Stomach (tissue), 9 donors: Measurements from ENCODE around the gene PCBP2. TPM values are rescaled to one million over a fixed set of nuclear protein-coding genes. Genes with fewer than 3 reads are reported as not detected.

Experiments
- DNase-seq, 2 donors: peaks; one replicate each; pipeline versions ENCODE4 v3.0.0 to v3.0.0-alpha.2; 2013 to 2019
- H3K27ac ChIP-seq, 5 donors: fragments of 200-600 bp in 4 of 5; sonication (generic) in 4 of 5; one replicate each; pipeline ENCODE4 v1.5.1; 2013 to 2019; ENCODE audit warnings: mild to moderate bottlenecking in 1 of 5, moderate library complexity in 1 of 5
- H3K27me3 ChIP-seq, 3 donors: fragments of 200-600 bp; sonication (generic); one replicate each; pipeline ENCODE4 v1.5.1; 2017 to 2019; ENCODE audit warnings: mixed run types in 1 of 3
- H3K36me3 ChIP-seq, 4 donors: fragments of 200-600 bp; sonication (generic); 1 replicate in 3 of 4; 2 replicates in 1 of 4; pipeline ENCODE4 v1.5.1; 2016 to 2019
- H3K4me1 ChIP-seq, 4 donors: fragments of 200-600 bp; sonication (generic); one replicate each; pipeline ENCODE4 v1.5.1; 2016 to 2019
- H3K4me3 ChIP-seq, 4 donors: fragments of 200-600 bp; sonication (generic) in 3 of 4; one replicate each; pipeline ENCODE4 v1.5.1; 2016 to 2019; ENCODE audit warnings: mild to moderate bottlenecking in 1 of 4
- H3K9me3 ChIP-seq, 4 donors: fragments of 200-600 bp; sonication (generic); one replicate each; pipeline ENCODE4 v1.5.1; 2016 to 2019
- CTCF ChIP-seq, 7 experiments: fragments of 450-650 bp in 4 of 7; fragments of 200-600 bp in 3 of 7; sonication (generic) in 3 of 7; IDR thresholded peaks; one replicate each; pipeline ENCODE4 v1.5.1; 2016 to 2019; ENCODE audit warnings: antibody characterized with exemption in 7 of 7, control low read depth in 2 of 7, mild to moderate bottlenecking in 1 of 7
- EP300 ChIP-seq: sonication (generic); formaldehyde crosslinking; IDR thresholded peaks from one replicate; pipeline ENCODE4 v1.6.1; 2017; ENCODE audit warnings: antibody characterized with exemption
- POLR2A ChIP-seq, 4 donors: fragments of 450-650 bp; IDR thresholded peaks; one replicate each; pipeline ENCODE4 v1.6.1; 2016; ENCODE audit warnings: antibody characterized with exemption in 4 of 4, control low read depth in 2 of 4, mild to moderate bottlenecking in 1 of 4, moderate library complexity in 1 of 4
- POLR2AphosphoS5 ChIP-seq, 3 donors: sonication (generic); formaldehyde crosslinking; IDR thresholded peaks; one replicate each; pipeline ENCODE4 v1.6.1; 2016; ENCODE audit warnings: antibody characterized with exemption in 3 of 3
- WGBS, 5 donors: extraction: QIAGEN DNeasy Blood & Tissue Kit in 3 of 5; methylation state at CpG; one replicate each; pipeline versions ENCODE4 v1.1.5 to v1.1.7; 2013 to 2018; 5-methylcytosine and 5-hydroxymethylcytosine counted together
- intact Hi-C: fragments of 100-400 bp; cut with DNase I; formaldehyde crosslinking; loops from one replicate; pipeline ENCODE4 v1.15.1; 2023; ENCODE audit warnings: low total_unique reads
- polyA plus RNA-seq, 3 donors: library from polyadenylated mRNA; stranded (reverse); fragments of 200-250 nt; gene quantifications; one replicate each; pipeline ENCODE4 v1.2.3, GENCODE V29; 2013
- total RNA-seq, 5 donors: library from RNA; depleted of rRNA; stranded (reverse); fragments of >200 nt; gene quantifications; one replicate each; pipeline versions ENCODE4 v1.1.0 to v1.2.3, GENCODE V29; 2014 to 2016
- donor health status: healthy with polysubstance abuse.
- donor health status: Bipolar disorder and iron deficiency.
- donor health status: healthy.

The PCBP2 gene
- total and polyA plus RNA-seq, 8 donors: 109 to 714 (median 458) TPM

GRCh38 chr12:53481939-53482586 is 30.2 kb downstream of the PCBP2 start:
- WGBS, 5 donors: 75 to 82% (median 78%) methylated on average over 8 to 9 of the region's 9 CpGs
- H3K36me3 ChIP-seq: peaks cover 59 to 100% (median 100%) of the 10 kb centered on the region in 4 donors
- H3K27me3 ChIP-seq: no peaks in the 10 kb centered on the region
- H3K27ac ChIP-seq: peak overlapping the region in 4 of 5 donors; percentile 3 to 54 (median 32)
- no peak for TF ChIP-seq EP300
- TF ChIP-seq POLR2AphosphoS5 (IDR thresholded peaks at IDR 0.05): no peak
- no peak for TF ChIP-seq POLR2A (IDR thresholded peaks at IDR 0.05)
- no peak for TF ChIP-seq CTCF (IDR thresholded peaks at IDR 0.05)
- intact Hi-C loops: no loop called here
- no peak overlapping the region for H3K4me3 ChIP-seq
- no peaks in the 10 kb centered on the region for H3K9me3 ChIP-seq
- H3K4me1 ChIP-seq: peaks cover 0 to 59% (median 36%) of the 10 kb centered on the region in 4 donors
- no peak for DNase-seq

GRCh38 chr12:53482626-53483168 is 30.8 kb downstream of the PCBP2 start:
- DNase-seq: peak in 1 of 2 donors; percentile 13
- Histone ChIP-seq H3K27ac (peak overlapping the region in 4 of 5 donors; percentile 14 to 54 (median 39)), H3K4me3 (no peak overlapping the region), H3K9me3 (no peaks in the 10 kb centered on the region), H3K27me3 (no peaks in the 10 kb centered on the region), H3K4me1 (peaks cover 0 to 53% (median 35%) of the 10 kb centered on the region in 4 donors), H3K36me3 (peaks cover 53 to 100% (median 100%) of the 10 kb centered on the region in 4 donors)
- intact Hi-C loops: no loop called here
- WGBS, 5 donors: 61 to 77% (median 70%) methylated on average over 13 to 18 of the region's 18 CpGs
- TF ChIP-seq POLR2A (IDR thresholded peaks at IDR 0.05) (no peak), POLR2AphosphoS5 (IDR thresholded peaks at IDR 0.05) (no peak), EP300 (no peak), CTCF (IDR thresholded peaks at IDR 0.05) (no peak)

- Histone ChIP-seq H3K27me3 (no peaks in the 10 kb centered on the region), H3K9me3 (no peaks in the 10 kb centered on the region), H3K4me3 (no peak overlapping the region), H3K27ac (peak overlapping the region in 3 of 5 donors; percentile 27 to 54 (median 51)), H3K36me3 (peaks cover 46 to 98% (median 96%) of the 10 kb centered on the region in 4 donors), H3K4me1 (peaks cover 0 to 46% (median 32%) of the 10 kb centered on the region in 4 donors)
- TF ChIP-seq POLR2AphosphoS5 (IDR thresholded peaks at IDR 0.05) (peak in 1 of 3 donors; percentile 1), CTCF (IDR thresholded peaks at IDR 0.05) (no peak)
- intact Hi-C loops: no loop called here
- DNase-seq: peak in 1 of 2 donors; percentile 60
- WGBS, 5 donors: 42 to 69% (median 46%) methylated on average over 9 of the region's 9 CpGs
Measured at GRCh38 chr12:53483225-53483978, 31.5 kb downstream of the PCBP2 start.

- H3K27me3 ChIP-seq: no peaks in the 10 kb centered on the region
- intact Hi-C loops: no loop called here
- peak overlapping the region in 2 of 5 donors; percentile 22 to 35 for H3K27ac ChIP-seq
- no peaks in the 10 kb centered on the region for H3K9me3 ChIP-seq
- H3K36me3 ChIP-seq: peaks cover 41 to 92% (median 90%) of the 10 kb centered on the region in 4 donors
- H3K4me3 ChIP-seq: no peak overlapping the region
- WGBS, 5 donors: 88 to 97% (median 91%) methylated on average over 4 of the region's 4 CpGs
- DNase-seq: no peak
- TF ChIP-seq EP300 (no peak), POLR2AphosphoS5 (IDR thresholded peaks at IDR 0.05) (peak in 1 of 3 donors; percentile 3)
- H3K4me1 ChIP-seq: peaks cover 0 to 40% (median 29%) of the 10 kb centered on the region in 4 donors
Measured at GRCh38 chr12:53483979-53484377, 32.1 kb downstream of the PCBP2 start.
